ENCODE data around the gene MAEA. TPM values are rescaled to one million over a fixed set of nuclear protein-coding genes. Genes with fewer than 3 reads are reported as not detected.

Gene MAEA
- total and polyA plus RNA-seq, 2 of the 8 experiments (the other 6 are each of a cell fraction or from before 2014, with no cell fraction given): 75.8 to 133 TPM

- DNase-seq (ENCODE audit: low read depth in 1 of 2, low spot score in 2 of 2): no peak
- peaks cover 0 to 33% (median 5%) of the 10 kb centered on the region in 4 experiments; a peak in 4 of 8 replicates for H3K36me3 ChIP-seq (ENCODE audit: control insufficient read depth in 2 of 4, insufficient read depth in 4 of 4, low read length in 3 of 4)
- CTCF ChIA-PET (ENCODE audit: partially characterized antibody): interaction anchor here (0.8 to 6.1 kb wide), 18 partner anchors 9 to 340 kb away, joined by 3 to 58 read pairs (median 3); partner anchors contain the start of gene SPON2
These were observed 63.7 kb downstream of the MAEA start for GRCh38 chr4:1353186-1354055.

More at GRCh38 chr4:1353186-1354055, 63.7 kb downstream of the MAEA start:
- H2AK5ac ChIP-seq (ENCODE audit: low read depth, low read length): no peak overlapping the region
- no peak overlapping the region for H2BK120ac ChIP-seq (replicated peaks; ENCODE audit: low read depth, low read length)
- H3K27ac ChIP-seq (ENCODE audit: low read depth, low read length): no peak overlapping the region
- peaks cover 0 to 1% of the 10 kb centered on the region in 2 experiments; a peak in 2 of 4 replicates for H3K79me2 ChIP-seq (ENCODE audit: control insufficient read depth in 1 of 2, insufficient read depth in 2 of 2, low read length in 2 of 2)
- no peak overlapping the region for H2BK15ac ChIP-seq (ENCODE audit: low read length)
- no peak overlapping the region for H2AFZ ChIP-seq (ENCODE audit: low read length)
- H2BK5ac ChIP-seq (ENCODE audit: low read depth, low read length): no peak overlapping the region
- 93% methylated on average over 18 of the region's 30 CpGs; no CpG with 5 or more reads in 1 of the 2 experiments for WGBS, 2 experiments (ENCODE audit: extremely low coverage in 1 of 2, insufficient coverage in 1 of 2, insufficient read length in 1 of 2, insufficient replicate concordance in 2 of 2, low coverage in 1 of 2, low lambda C conversion rate in 2 of 2, missing lambda C conversion rate in 1 of 2)
- no peak overlapping the region for H3K4me2 ChIP-seq (ENCODE audit: insufficient read depth in 1 of 2, low read depth in 2 of 2, low read length in 2 of 2)
- no peak overlapping the region for H3K4ac ChIP-seq (replicated peaks; ENCODE audit: insufficient read length, low read depth, low read length)
- no peak overlapping the region for H3K9ac ChIP-seq (replicated peaks in 1 of 4; ENCODE audit: extremely low read depth in 1 of 4, low read depth in 3 of 4, low read length in 3 of 4)
- no peaks in the 10 kb centered on the region for H3K27me3 ChIP-seq (replicated peaks in 1 of 4; ENCODE audit: control insufficient read depth in 3 of 4, extremely low read depth in 1 of 4, insufficient read depth in 3 of 4, low read length in 3 of 4)
- POLR2A ChIA-PET (ENCODE audit: partially characterized antibody): no interaction called here
- no peak overlapping the region for H2BK12ac ChIP-seq (ENCODE audit: low read depth, low read length)
- no peak overlapping the region for H3K4me3 ChIP-seq (ENCODE audit: extremely low read depth in 1 of 4, insufficient read depth in 2 of 4, low read depth in 3 of 4, low read length in 4 of 4)
- H3K14ac ChIP-seq (ENCODE audit: insufficient read length): no peak overlapping the region
- no peak for FAIRE-seq
- no peak overlapping the region for H4K91ac ChIP-seq (replicated peaks; ENCODE audit: insufficient read length, low read length)
- no peak overlapping the region for H2BK20ac ChIP-seq (ENCODE audit: low read length)
- H3K4me1 ChIP-seq (replicated peaks in 1 of 4; ENCODE audit: control insufficient read depth in 3 of 4, insufficient read depth in 4 of 4, low read length in 3 of 4): peaks cover 0 to 3% (median under 1%) of the 10 kb centered on the region in 4 experiments; a peak in 1 of 7 replicates
- peaks cover 2% of the 10 kb centered on the region; the same call in 1 of the 2 replicates for H3K79me1 ChIP-seq (ENCODE audit: low read depth, low read length)
- no peak overlapping the region for H3K18ac ChIP-seq (ENCODE audit: extremely low read depth, low read length)
- H3K23ac ChIP-seq (ENCODE audit: insufficient read length): no peak overlapping the region
- peaks cover 0 to 16% of the 10 kb centered on the region in 2 experiments for H4K20me1 ChIP-seq (replicated peaks in 1 of 2; ENCODE audit: control insufficient read depth in 1 of 2, insufficient read depth in 2 of 2, low read length in 2 of 2)
- H4K8ac ChIP-seq (ENCODE audit: extremely low read depth, insufficient read depth, low read length): no peak overlapping the region
- no peak for TF ChIP-seq BACH1 (IDR thresholded peaks at IDR 0.05; ENCODE audit: low read length)
- TF ChIP-seq POU5F1 (IDR thresholded peaks at IDR 0.05; ENCODE audit: low read depth, low read length): no peak
- no peak for TF ChIP-seq PHF8 (conservative IDR thresholded peaks at IDR 0.05; ENCODE audit: low read depth, low read length)
- TF ChIP-seq SIRT6 (IDR thresholded peaks at IDR 0.05; ENCODE audit: low read length): no peak
- no peak for TF ChIP-seq RNF2 (IDR thresholded peaks at IDR 0.05; ENCODE audit: borderline replicate concordance, low read depth, low read length, missing control alignments, poor library complexity, severe bottlenecking)
- TF ChIP-seq NRF1 (IDR thresholded peaks at IDR 0.05; ENCODE audit: low read depth, low read length): no peak
- TF ChIP-seq CTBP2 (IDR thresholded peaks at IDR 0.05; ENCODE audit: borderline replicate concordance, insufficient read depth, insufficient read length, low read length): no peak
- no peak for TF ChIP-seq KDM5A (IDR thresholded peaks at IDR 0.05; ENCODE audit: low read length)
- H4K5ac ChIP-seq (ENCODE audit: insufficient read length, low read depth, low read length): no peak overlapping the region
- H3K9me3 ChIP-seq (ENCODE audit: insufficient read depth in 2 of 2, low read depth in 1 of 2, low read length in 1 of 2): no peaks in the 10 kb centered on the region
- no peaks in the 10 kb centered on the region for H3K23me2 ChIP-seq (ENCODE audit: low read depth, low read length)
- H3K56ac ChIP-seq (replicated peaks; ENCODE audit: insufficient read length, low read depth, low read length): no peak overlapping the region

Data from H1 (cell line).